Stimulated activated effector memory CD8-positive, alpha-beta T cell treated with anti-CD3 and anti-CD28 coated beads, Interleukin-12 subunit alpha, Interleukin-12 subunit beta, amount 100 ng/mL, for 72 hours (primary cell): ENCODE results near the gene JAKMIP2.
"Not testable (repeated sequence)": the region's sequence is repeated elsewhere in the genome, so short reads cannot be mapped to it uniquely, and the experiment has no call there.

Experiments used
- ATAC-seq: fragments of 150-1000 bp; cut with Tn5 transposase; 2 replicates; pipeline ENCODE4 v1.10.0; 2021
- DNase-seq, 2 donors: peaks; one replicate each; pipeline ENCODE4 v3.0.0; 2021 to 2022; ENCODE audit warnings: low spot score in 2 of 2
- H3K27ac Mint-ChIP-seq: one replicate; pipeline ENCODE4 v1.8.0; 2022; ENCODE audit warnings: mild to moderate bottlenecking, mixed read lengths
- H3K36me3 Mint-ChIP-seq: one replicate; pipeline ENCODE4 v1.8.0; 2022; ENCODE audit warnings: mild to moderate bottlenecking, mixed read lengths
- H3K4me1 Mint-ChIP-seq: one replicate; pipeline ENCODE4 v1.8.0; 2022; ENCODE audit warnings: mixed read lengths
- H3K4me3 Mint-ChIP-seq: one replicate; pipeline ENCODE4 v1.8.0; 2022; ENCODE audit warnings: mild to moderate bottlenecking, mixed read lengths
- H3K9me3 Mint-ChIP-seq: one replicate; pipeline ENCODE4 v1.8.0; 2022; ENCODE audit warnings: mixed read lengths

JAKMIP2 gene

DNA sequence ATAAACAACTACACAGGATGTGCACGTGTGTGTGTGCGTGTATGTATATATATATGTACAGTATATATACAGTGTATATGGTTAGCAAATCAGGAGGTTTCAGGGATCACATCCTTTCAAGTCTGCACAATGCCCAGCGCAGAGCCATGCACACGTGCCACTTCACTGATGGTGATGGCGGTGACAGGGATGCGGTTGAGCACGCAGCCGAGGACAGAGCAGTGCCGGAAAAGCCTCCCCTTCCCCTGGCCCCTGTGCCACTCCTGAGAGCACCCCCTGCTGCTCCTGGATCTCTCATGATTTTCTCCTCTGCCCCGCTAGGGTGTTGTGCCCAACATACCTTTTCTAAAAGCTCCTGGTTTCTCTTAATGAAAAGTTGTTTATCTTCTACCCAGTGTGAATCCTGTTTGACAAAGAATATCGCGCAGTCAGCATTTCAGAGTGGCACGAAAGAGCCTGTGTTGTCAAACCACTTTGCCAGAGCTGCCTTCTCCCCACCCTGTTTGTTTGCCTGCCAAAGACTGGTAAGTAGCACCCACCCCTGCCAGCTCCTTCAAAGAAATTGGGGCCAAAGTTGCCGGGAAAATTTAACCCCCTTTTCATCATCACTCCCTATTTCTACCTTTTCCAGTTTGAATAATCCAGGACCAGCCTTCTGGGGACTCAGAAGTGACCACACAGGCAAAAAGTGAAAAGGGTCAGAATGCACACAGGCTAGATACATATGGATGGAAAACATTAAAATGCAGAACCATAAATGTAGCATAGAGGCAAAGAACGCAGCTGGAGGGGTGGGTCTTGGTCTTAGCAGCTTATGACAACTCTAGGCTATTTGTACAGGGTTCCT lies 146.4 kb downstream of the JAKMIP2 start:
- no peak for ATAC-seq

DNA sequence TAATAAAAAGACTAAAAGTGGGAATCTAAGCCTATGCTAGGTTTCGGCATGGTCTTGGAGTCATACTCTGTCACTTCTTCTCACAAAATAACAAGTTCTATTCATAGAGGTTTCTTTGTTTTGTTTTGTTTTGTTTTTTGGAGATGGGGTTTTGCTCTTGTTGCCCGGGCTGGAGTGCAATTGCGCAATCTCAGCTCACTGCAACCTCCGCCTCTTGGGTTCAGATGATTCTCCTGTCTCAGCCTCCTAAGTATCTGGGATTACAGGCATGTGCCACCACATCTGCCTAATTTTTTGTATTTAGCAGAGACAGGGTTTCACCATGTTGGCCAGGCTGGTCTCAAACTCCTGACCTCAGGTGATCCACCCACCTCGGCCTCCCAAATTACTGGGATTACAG lies 147.1 kb downstream of the JAKMIP2 start:
- H3K4me3 Mint-ChIP-seq, H3K4me1 Mint-ChIP-seq, DNase-seq, H3K9me3 Mint-ChIP-seq, H3K27ac Mint-ChIP-seq, ATAC-seq: not testable (repeated sequence)
- peaks cover 12% of the 10 kb centered on the region for H3K36me3 Mint-ChIP-seq

More for the DNA sequence above, 146.4 kb downstream of the JAKMIP2 start:
- peaks cover 19% of the 10 kb centered on the region for H3K36me3 Mint-ChIP-seq
- no peak overlapping the region for H3K4me3 Mint-ChIP-seq
- H3K27ac Mint-ChIP-seq = no peak overlapping the region
- DNase-seq = no peak
- no peaks in the 10 kb centered on the region for H3K9me3 Mint-ChIP-seq
- H3K4me1 Mint-ChIP-seq = no peaks in the 10 kb centered on the region

DNA sequence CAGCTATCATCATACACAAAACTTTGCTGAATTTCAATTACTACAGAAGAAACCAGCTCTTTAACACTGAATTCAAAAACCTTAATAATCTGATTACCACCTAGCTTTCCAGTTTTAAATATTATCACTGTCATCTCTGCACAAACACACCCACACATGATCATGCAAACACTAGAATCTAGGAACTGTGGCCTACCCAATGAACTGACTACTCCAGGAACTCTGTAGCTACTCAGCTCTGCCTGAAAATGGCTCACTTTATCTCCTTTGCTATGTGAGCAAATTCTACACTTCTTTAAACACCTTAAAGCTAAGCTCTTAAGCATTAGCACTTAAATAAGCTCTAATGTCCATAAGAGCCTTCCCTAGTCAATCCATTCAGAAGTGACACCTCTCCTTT lies 149.4 kb downstream of the JAKMIP2 start:
- ATAC-seq (peak; percentile 59), DNase-seq (no peak)
- peak overlapping the region; percentile 52 for H3K27ac Mint-ChIP-seq
- no peak overlapping the region for H3K4me3 Mint-ChIP-seq
- H3K36me3 Mint-ChIP-seq = peaks cover 7% of the 10 kb centered on the region
- H3K9me3 Mint-ChIP-seq = no peaks in the 10 kb centered on the region
- no peaks in the 10 kb centered on the region for H3K4me1 Mint-ChIP-seq

- H3K4me1 Mint-ChIP-seq = no peaks in the 10 kb centered on the region
Observed at GRCh38 chr5:147631428-147632003, 151.0 kb downstream of the JAKMIP2 start.

DNA sequence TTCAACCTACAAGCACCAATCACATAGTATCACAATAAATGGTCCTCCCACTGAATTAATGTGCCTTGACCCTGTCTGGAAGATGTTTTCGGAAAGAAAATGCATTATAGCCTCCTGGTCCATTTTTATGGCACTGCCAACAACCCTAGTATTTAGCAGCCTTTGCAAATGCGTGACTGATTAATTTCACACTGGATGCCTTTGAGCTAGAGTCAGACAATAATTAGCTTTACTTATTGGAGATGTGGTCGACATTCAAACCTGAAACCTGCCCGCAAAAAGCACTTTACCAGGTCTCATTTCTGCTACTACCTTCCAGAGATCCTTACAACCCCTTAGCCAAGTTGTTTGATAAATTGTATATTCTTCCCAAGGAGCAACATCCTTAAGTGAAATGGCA lies 153.3 kb downstream of the JAKMIP2 start:
- H3K9me3 Mint-ChIP-seq = no peaks in the 10 kb centered on the region
- no peak overlapping the region for H3K27ac Mint-ChIP-seq
- peaks cover 16% of the 10 kb centered on the region for H3K36me3 Mint-ChIP-seq
- H3K4me3 Mint-ChIP-seq = no peak overlapping the region
- ATAC-seq (no peak), DNase-seq (no peak)
- no peaks in the 10 kb centered on the region for H3K4me1 Mint-ChIP-seq

More at GRCh38 chr5:147631428-147632003, 151.0 kb downstream of the JAKMIP2 start:
- Mint-ChIP-seq H3K36me3 (peaks cover 16% of the 10 kb centered on the region), H3K27ac (no peak overlapping the region), H3K4me3 (no peak overlapping the region), H3K9me3 (no peaks in the 10 kb centered on the region)
- ATAC-seq = no peak
- DNase-seq = no peak

DNA sequence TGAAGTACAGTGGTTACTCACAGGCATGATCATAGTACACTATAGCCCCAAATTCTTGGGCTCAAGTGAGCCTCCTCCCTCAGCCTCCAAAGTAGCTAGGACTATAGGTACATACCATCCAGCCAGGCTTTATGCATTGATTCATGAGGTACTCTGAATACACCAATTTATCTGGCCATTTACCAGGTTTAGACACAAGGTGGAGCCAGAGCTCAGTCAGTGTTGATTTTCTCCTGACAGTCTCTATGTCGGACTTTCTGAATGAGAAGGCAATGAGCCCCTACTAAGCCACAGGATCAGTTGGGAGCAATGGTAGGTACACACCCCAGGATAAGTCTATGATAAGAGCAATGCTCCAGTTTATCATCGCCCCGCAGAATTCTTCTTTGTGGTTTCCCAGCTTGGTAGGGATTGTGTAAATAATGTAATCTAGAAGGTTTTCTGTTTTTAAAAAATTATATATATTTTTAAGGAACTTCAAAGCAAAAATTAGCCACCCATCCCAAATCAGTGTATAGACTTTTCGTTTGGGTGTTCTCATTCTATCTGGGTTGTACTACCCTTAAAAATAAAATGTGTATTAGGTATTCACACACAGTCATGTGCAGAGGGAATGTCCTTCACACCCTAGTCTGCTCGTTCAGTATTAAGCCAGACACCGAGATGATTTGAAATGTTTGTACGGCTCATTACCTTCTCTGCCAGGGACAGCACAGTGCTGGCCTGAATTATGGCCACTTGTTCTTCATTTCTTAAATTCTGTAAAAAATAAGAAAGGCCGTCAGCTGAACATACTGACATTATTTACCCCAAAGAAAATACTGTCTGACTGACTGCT lies 154.3 kb downstream of the JAKMIP2 start:
- Mint-ChIP-seq H3K9me3 (no peaks in the 10 kb centered on the region), H3K4me1 (no peaks in the 10 kb centered on the region), H3K36me3 (peaks cover 21% of the 10 kb centered on the region), H3K27ac (no peak overlapping the region), H3K4me3 (no peak overlapping the region)
- ATAC-seq (peak; percentile 75), DNase-seq (peak; percentile 54 to 80)

DNA sequence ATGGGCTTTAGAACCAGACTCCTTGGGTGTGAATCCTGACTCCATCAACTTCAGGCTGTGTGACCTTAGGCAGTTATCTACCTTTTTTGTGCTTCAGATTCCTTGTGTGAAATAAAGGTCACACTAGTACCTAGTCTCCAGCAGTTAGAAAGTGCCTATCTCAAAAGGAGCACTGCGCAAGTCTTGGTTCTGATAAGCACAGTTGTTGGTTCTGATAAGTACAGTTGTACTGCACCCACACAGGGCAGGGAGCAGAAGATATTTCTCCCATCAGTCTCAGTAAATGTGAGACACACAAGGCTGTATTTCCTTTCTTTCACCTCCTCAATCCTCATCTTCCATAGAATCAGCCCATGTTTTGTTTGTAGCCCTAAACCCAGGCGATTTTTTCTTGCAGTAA lies 156.1 kb downstream of the JAKMIP2 start:
- Mint-ChIP-seq H3K27ac (no peak overlapping the region), H3K9me3 (no peaks in the 10 kb centered on the region), H3K4me3 (no peak overlapping the region), H3K4me1 (no peaks in the 10 kb centered on the region), H3K36me3 (peaks cover 25% of the 10 kb centered on the region)
- no peak for DNase-seq
- ATAC-seq = no peak

DNA sequence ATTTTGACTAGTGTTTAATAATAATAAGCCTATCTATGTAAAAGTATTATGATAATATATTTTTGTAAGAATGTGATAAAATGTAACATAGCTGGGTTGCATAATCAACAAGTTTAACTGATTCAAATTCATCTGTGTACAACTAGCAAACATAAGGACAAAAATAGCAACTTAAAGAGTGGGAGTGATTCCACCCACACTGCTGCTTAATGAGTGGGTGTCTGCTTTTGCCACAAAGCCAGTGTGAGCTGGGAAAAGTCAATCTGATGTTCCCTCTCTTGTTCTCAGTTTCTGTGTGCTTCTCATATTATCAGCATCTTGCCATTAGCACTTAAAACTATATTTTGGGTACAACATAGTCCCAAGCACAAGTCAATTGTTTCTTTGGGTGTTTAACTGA lies 161.5 kb downstream of the JAKMIP2 start:
- Mint-ChIP-seq H3K36me3 (peaks cover 38% of the 10 kb centered on the region), H3K27ac (no peak overlapping the region), H3K4me1 (no peaks in the 10 kb centered on the region), H3K9me3 (no peaks in the 10 kb centered on the region), H3K4me3 (no peak overlapping the region)
- no peak for DNase-seq
- no peak for ATAC-seq

DNA sequence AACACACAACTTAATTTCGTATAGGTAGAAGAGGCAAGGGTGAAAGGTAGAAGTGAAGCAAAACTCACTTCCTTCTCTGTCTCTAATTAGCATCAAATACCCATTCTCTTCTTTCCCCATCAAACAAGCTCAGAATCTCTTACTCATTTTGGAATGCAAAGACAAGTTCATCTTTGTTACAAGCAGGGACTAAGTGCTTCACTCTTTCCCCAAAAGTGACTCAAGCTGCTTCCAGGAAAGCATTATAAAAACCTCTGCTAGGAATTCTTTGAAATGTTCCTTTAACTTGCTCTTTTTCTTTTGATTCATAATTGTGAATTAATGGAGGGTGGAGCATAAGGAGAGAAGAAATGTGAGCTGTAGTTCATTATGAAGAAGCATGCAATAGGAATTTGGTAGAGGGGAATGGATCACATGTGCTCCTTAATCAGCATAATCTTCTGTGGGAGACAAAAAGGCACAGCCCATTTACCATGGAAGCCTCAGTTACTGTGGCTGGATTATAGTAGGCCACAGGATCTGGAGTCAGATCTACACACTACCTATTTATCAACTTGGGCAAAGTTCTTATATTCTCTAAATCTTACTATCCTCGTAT lies 163.1 kb downstream of the JAKMIP2 start:
- H3K9me3 Mint-ChIP-seq = no peaks in the 10 kb centered on the region
- H3K4me3 Mint-ChIP-seq = no peak overlapping the region

GRCh38 chr5:147617711-147618350 lies 164.7 kb downstream of the JAKMIP2 start:
- Mint-ChIP-seq H3K27ac (no peak overlapping the region), H3K9me3 (no peaks in the 10 kb centered on the region), H3K36me3 (peaks cover 37% of the 10 kb centered on the region), H3K4me3 (no peak overlapping the region), H3K4me1 (no peaks in the 10 kb centered on the region)
- ATAC-seq = no peak
- no peak for DNase-seq

More for the DNA sequence above, 163.1 kb downstream of the JAKMIP2 start:
- Mint-ChIP-seq H3K4me1 (no peaks in the 10 kb centered on the region), H3K27ac (no peak overlapping the region), H3K36me3 (peaks cover 46% of the 10 kb centered on the region)
- ATAC-seq (no peak), DNase-seq (no peak)

GRCh38 chr5:147617191-147617606 lies 165.3 kb downstream of the JAKMIP2 start:
- ATAC-seq (no peak), DNase-seq (no peak)
- Mint-ChIP-seq H3K27ac (no peak overlapping the region), H3K9me3 (no peaks in the 10 kb centered on the region), H3K4me1 (no peaks in the 10 kb centered on the region), H3K36me3 (peaks cover 37% of the 10 kb centered on the region), H3K4me3 (no peak overlapping the region)

DNA sequence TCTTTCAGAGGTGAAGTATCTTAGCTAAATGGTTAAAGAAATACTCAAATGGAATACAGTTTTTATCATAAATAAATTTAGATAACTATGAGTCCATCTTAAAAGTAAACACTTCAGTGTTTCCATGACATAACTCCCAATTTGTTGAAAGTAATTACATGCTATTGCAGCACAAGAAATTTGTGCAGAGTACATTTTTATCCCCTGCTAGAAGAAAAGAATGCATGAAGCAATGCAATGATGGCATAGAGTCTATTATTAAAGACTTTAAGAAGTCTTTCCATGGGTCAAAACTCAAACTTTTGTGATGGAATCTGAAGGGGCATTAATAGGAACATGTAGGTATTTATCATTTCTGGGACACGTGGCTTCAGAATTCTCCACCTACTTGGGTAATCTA lies 166.1 kb downstream of the JAKMIP2 start:
- Mint-ChIP-seq H3K4me1 (no peaks in the 10 kb centered on the region), H3K9me3 (no peaks in the 10 kb centered on the region), H3K27ac (no peak overlapping the region), H3K4me3 (no peak overlapping the region), H3K36me3 (peaks cover 44% of the 10 kb centered on the region)
- ATAC-seq = no peak
- DNase-seq = no peak

GRCh38 chr5:147613359-147613758 lies 169.2 kb downstream of the JAKMIP2 start:
- H3K4me3 Mint-ChIP-seq = no peak overlapping the region
- no peaks in the 10 kb centered on the region for H3K4me1 Mint-ChIP-seq
- ATAC-seq (no peak), DNase-seq (no peak)
- H3K9me3 Mint-ChIP-seq = no peaks in the 10 kb centered on the region
- peaks cover 29% of the 10 kb centered on the region for H3K36me3 Mint-ChIP-seq
- no peak overlapping the region for H3K27ac Mint-ChIP-seq

- ATAC-seq (no peak), DNase-seq (no peak)
- no peak overlapping the region for H3K4me3 Mint-ChIP-seq
- H3K36me3 Mint-ChIP-seq = peaks cover 15% of the 10 kb centered on the region
- no peak overlapping the region for H3K27ac Mint-ChIP-seq
- H3K9me3 Mint-ChIP-seq = no peaks in the 10 kb centered on the region
- no peaks in the 10 kb centered on the region for H3K4me1 Mint-ChIP-seq
Observed at GRCh38 chr5:147611483-147611882, 171.0 kb downstream of the JAKMIP2 start.

GRCh38 chr5:147610798-147611197 lies 171.7 kb downstream of the JAKMIP2 start:
- no peaks in the 10 kb centered on the region for H3K4me1 Mint-ChIP-seq
- H3K36me3 Mint-ChIP-seq = peaks cover 15% of the 10 kb centered on the region
- DNase-seq (no peak), ATAC-seq (no peak)
- no peaks in the 10 kb centered on the region for H3K9me3 Mint-ChIP-seq
- no peak overlapping the region for H3K27ac Mint-ChIP-seq
- H3K4me3 Mint-ChIP-seq = no peak overlapping the region
